GM23338 (cell line): ENCODE results near the gene C16orf90. TPM values are rescaled to one million over a fixed set of nuclear protein-coding genes. Genes with fewer than 3 reads are reported as not detected.
A peak's percentile ranks its signal among the peaks of the same experiment; 100 is the strongest.

Source experiments
- ATAC-seq: fragments of 200-7000 bp; cut with Tn5 transposase; 3 replicates; pipeline ENCODE4 v1.9.1; 2020
- DNase-seq: peaks from one replicate; pipeline ENCODE4 v3.0.0-alpha.2; 2015; ENCODE audit warnings: low spot score
- H2AFZ ChIP-seq: fragments of 200-600 bp; sonication (generic); 2 replicates; pipeline ENCODE4 v1.8.0; 2016; ENCODE audit warnings: antibody characterized with exemption, mild to moderate bottlenecking, moderate library complexity
- H3F3A ChIP-seq: fragments of 200-600 bp; sonication (generic); replicated peaks from 2 replicates; pipeline ENCODE4 v1.8.0; 2017; ENCODE audit warnings: antibody characterized with exemption, mixed run types, low read depth
- H3K27ac ChIP-seq: fragments of 200-600 bp; sonication (generic); 2 replicates; pipeline ENCODE4 v1.6.1; 2016; ENCODE audit warnings: low read depth
- H3K27me3 ChIP-seq: fragments of 200-600 bp; sonication (generic); 2 replicates; pipeline ENCODE4 v1.8.0; 2016; ENCODE audit warnings: mild to moderate bottlenecking, mixed run types, moderate library complexity; ENCODE audit not compliant: insufficient read depth
- H3K36me3 ChIP-seq: fragments of 200-600 bp; sonication (generic); 2 replicates; pipeline ENCODE4 v1.8.0; 2016; ENCODE audit warnings: mild to moderate bottlenecking; ENCODE audit not compliant: insufficient read depth
- H3K4me1 ChIP-seq: fragments of 200-600 bp; sonication (generic); 2 replicates; pipeline ENCODE4 v1.8.0; 2016; ENCODE audit warnings: mild to moderate bottlenecking, moderate library complexity; ENCODE audit not compliant: insufficient read depth
- H3K4me2 ChIP-seq: fragments of 200-600 bp; sonication (generic); 2 replicates; pipeline ENCODE4 v1.7.1; 2017; ENCODE audit warnings: mixed run types
- H3K4me3 ChIP-seq: fragments of 200-600 bp; sonication (generic); 2 replicates; pipeline ENCODE4 v1.6.1; 2016; ENCODE audit warnings: mixed run types
- H3K79me2 ChIP-seq: fragments of 200-600 bp; sonication (generic); replicated peaks from 2 replicates; pipeline ENCODE4 v1.8.0; 2017; ENCODE audit warnings: mild to moderate bottlenecking; ENCODE audit not compliant: insufficient read depth
- H3K9me2 ChIP-seq: fragments of 200-600 bp; sonication (generic); 2 replicates; pipeline ENCODE4 v1.8.0; 2017; ENCODE audit not compliant: insufficient read depth
- H4K20me1 ChIP-seq: fragments of 200-600 bp; sonication (generic); replicated peaks from 2 replicates; pipeline ENCODE4 v1.8.0; 2017; ENCODE audit warnings: mild to moderate bottlenecking; ENCODE audit not compliant: insufficient read depth
- H3K27ac Mint-ChIP-seq: 2 replicates; pipeline ENCODE4 v1.8.0; 2020; ENCODE audit warnings: inconsistent platforms, mild to moderate bottlenecking, moderate library complexity, mixed read lengths
- H3K27me3 Mint-ChIP-seq: 3 replicates; pipeline ENCODE4 v1.8.0; 2022; ENCODE audit warnings: low read depth, mild to moderate bottlenecking, moderate library complexity, mixed read lengths, inconsistent platforms; ENCODE audit not compliant: insufficient read depth, poor library complexity
- H3K36me3 Mint-ChIP-seq: 3 replicates; pipeline ENCODE4 v1.8.0; 2021; ENCODE audit warnings: low read depth, mild to moderate bottlenecking, inconsistent platforms, moderate library complexity, mixed read lengths
- H3K4me1 Mint-ChIP-seq: 3 replicates; pipeline ENCODE4 v1.8.0; 2020; ENCODE audit warnings: mild to moderate bottlenecking, inconsistent platforms, mixed read lengths
- H3K4me3 Mint-ChIP-seq: 3 replicates; pipeline ENCODE4 v1.8.0; 2021; ENCODE audit warnings: moderate library complexity, mild to moderate bottlenecking, inconsistent platforms, mixed read lengths
- H3K9me3 Mint-ChIP-seq: 3 replicates; pipeline ENCODE4 v1.8.0; 2020; ENCODE audit warnings: moderate library complexity, mild to moderate bottlenecking, inconsistent platforms, mixed read lengths
- CREB1 ChIP-seq: fragments of 250-450 bp; sonication (Bioruptor Pico); IDR thresholded peaks from 2 replicates; pipeline ENCODE4 v1.5.0; 2020; ENCODE audit warnings: low read depth, mild to moderate bottlenecking, moderate library complexity
- EZH2 ChIP-seq: fragments of 200-600 bp; sonication (generic); IDR thresholded peaks from one replicate; pipeline ENCODE4 v1.8.0; 2017; ENCODE audit warnings: antibody characterized with exemption, mild to moderate bottlenecking, low read depth; ENCODE audit not compliant: unreplicated experiment
- EZH2phosphoT487 ChIP-seq: fragments of 200-600 bp; sonication (generic); IDR thresholded peaks from one replicate; pipeline ENCODE4 v1.8.1; 2018; ENCODE audit warnings: antibody characterized with exemption; ENCODE audit not compliant: unreplicated experiment
- JUNB ChIP-seq: IDR thresholded peaks from one replicate; pipeline ENCODE4 v1.6.1; 2016; ENCODE audit warnings: antibody characterized with exemption; ENCODE audit not compliant: unreplicated experiment
- NANOG ChIP-seq: IDR thresholded peaks from 2 replicates; pipeline ENCODE4 v1.6.1; 2016; ENCODE audit warnings: antibody characterized with exemption, borderline replicate concordance
- POLR2AphosphoS5 ChIP-seq: IDR thresholded peaks from 2 replicates; pipeline ENCODE4 v1.6.1; 2016; ENCODE audit warnings: antibody characterized with exemption, low read depth
- STAT1 ChIP-seq: IDR thresholded peaks from one replicate; pipeline ENCODE4 v1.6.1; 2016; ENCODE audit warnings: antibody characterized with exemption; ENCODE audit not compliant: unreplicated experiment
- ZNF114 ChIP-seq: fragments of 250-450 bp; sonication (Bioruptor Pico); IDR thresholded peaks from 2 replicates; pipeline ENCODE4 v1.5.0; 2020; ENCODE audit warnings: mild to moderate bottlenecking, moderate library complexity
- ZNF331 ChIP-seq: fragments of 250-450 bp; sonication (Bioruptor Pico); IDR thresholded peaks from 2 replicates; pipeline ENCODE4 v1.5.0; 2020; ENCODE audit warnings: low read depth, mild to moderate bottlenecking, moderate library complexity
- polyA plus RNA-seq: library from polyadenylated mRNA; unstranded; fragments of >200 nt; fragmentation: Nextera tagmentation; extraction: Ambion mirVana; gene quantifications from 2 replicates; pipeline ENCODE4 v1.2.1, GENCODE V29; 2016
- total RNA-seq: library from RNA; depleted of rRNA; stranded (reverse); fragments of >200 nt; shearing (Covaris generic); gene quantifications from 2 replicates; pipeline ENCODE4 v1.2.3, GENCODE V29; 2014
- TF ChIP-seq, protein P1 (sequence below): fragments of 250-450 bp; sonication (Bioruptor Pico); IDR thresholded peaks from 2 replicates; pipeline ENCODE4 v1.5.0; 2020; ENCODE audit warnings: mild to moderate bottlenecking, moderate library complexity
- TF ChIP-seq, protein P2 (sequence below), 2 experiments: fragments of 200-600 bp in 1 of 2; sonication (generic) in 1 of 2; conservative IDR thresholded peaks; 2 replicates each; pipeline versions ENCODE4 v1.5.1 to v1.6.1; 2016 to 2017; ENCODE audit warnings: antibody characterized with exemption in 2 of 2, low read depth in 2 of 2, mild to moderate bottlenecking in 2 of 2, moderate library complexity in 1 of 2
- TF ChIP-seq, protein P3 (sequence below): IDR thresholded peaks from 2 replicates; pipeline ENCODE4 v1.6.1; 2016; ENCODE audit warnings: antibody characterized with exemption
- TF ChIP-seq, protein P4 (sequence below): IDR thresholded peaks from one replicate; pipeline ENCODE4 v1.6.1; 2018; ENCODE audit warnings: antibody characterized with exemption; ENCODE audit not compliant: unreplicated experiment

Gene C16orf90
- total and polyA plus RNA-seq, 2 experiments from 2014 or later: not detected

DNA sequence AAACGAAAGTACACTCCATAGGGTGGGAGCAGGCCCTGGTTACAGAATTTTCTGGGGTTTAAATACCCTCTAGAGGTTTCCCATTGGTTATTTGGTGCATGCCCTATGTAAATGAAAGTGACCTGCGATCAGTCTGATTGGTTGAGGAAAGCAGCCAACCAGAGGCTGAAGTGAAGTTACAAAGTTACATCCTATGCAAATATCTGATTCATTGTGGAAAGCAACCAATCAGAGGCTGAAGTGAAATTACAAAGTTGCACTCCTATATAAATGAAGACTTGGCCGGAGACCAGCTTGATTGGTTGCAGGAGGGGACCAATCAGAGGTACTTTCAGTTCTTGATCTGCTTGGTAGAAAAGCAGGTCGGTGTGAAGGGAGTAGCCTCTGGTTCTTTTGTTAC lies 27.4 kb downstream of the C16orf90 start:
- H3K27me3 ChIP-seq: no peaks in the 10 kb centered on the region
- H3K4me3 Mint-ChIP-seq: peak overlapping the region; percentile 51; the same call in 2 of the 3 replicates
- H3K36me3 Mint-ChIP-seq: peaks cover 29% of the 10 kb centered on the region
- H3K36me3 ChIP-seq: no peaks in the 10 kb centered on the region
- DNase-seq (peak; percentile 33), ATAC-seq (peak; percentile 25)
- H3K27me3 Mint-ChIP-seq: peaks cover 14% of the 10 kb centered on the region
- no peak overlapping the region for H2AFZ ChIP-seq
- H3K27ac Mint-ChIP-seq: peak overlapping the region; percentile 90; the same call in 1 of the 2 replicates
- H3K9me2 ChIP-seq: no peaks in the 10 kb centered on the region
- peaks cover 96% of the 10 kb centered on the region for H3K79me2 ChIP-seq
- peaks cover 52% of the 10 kb centered on the region for H3K4me1 Mint-ChIP-seq
- H3K4me1 ChIP-seq: peaks cover 20% of the 10 kb centered on the region
- peak overlapping the region; percentile 47 for H3K27ac ChIP-seq
- H3K4me3 ChIP-seq: no peak overlapping the region
- no peak overlapping the region for H3K4me2 ChIP-seq
- peaks cover 23% of the 10 kb centered on the region for H4K20me1 ChIP-seq
- no peaks in the 10 kb centered on the region; the same call in 1 of the 2 replicates for H3F3A ChIP-seq
- TF ChIP-seq POLR2AphosphoS5 (no peak), CREB1 (no peak), JUNB (no peak), EZH2 (no peak), ZNF331 (CRISPR knock-in tag) (no peak), NANOG (no peak), ZNF114 (CRISPR knock-in tag) (no peak), EZH2phosphoT487 (no peak), STAT1 (no peak)
- TF ChIP-seq, protein P1, sequence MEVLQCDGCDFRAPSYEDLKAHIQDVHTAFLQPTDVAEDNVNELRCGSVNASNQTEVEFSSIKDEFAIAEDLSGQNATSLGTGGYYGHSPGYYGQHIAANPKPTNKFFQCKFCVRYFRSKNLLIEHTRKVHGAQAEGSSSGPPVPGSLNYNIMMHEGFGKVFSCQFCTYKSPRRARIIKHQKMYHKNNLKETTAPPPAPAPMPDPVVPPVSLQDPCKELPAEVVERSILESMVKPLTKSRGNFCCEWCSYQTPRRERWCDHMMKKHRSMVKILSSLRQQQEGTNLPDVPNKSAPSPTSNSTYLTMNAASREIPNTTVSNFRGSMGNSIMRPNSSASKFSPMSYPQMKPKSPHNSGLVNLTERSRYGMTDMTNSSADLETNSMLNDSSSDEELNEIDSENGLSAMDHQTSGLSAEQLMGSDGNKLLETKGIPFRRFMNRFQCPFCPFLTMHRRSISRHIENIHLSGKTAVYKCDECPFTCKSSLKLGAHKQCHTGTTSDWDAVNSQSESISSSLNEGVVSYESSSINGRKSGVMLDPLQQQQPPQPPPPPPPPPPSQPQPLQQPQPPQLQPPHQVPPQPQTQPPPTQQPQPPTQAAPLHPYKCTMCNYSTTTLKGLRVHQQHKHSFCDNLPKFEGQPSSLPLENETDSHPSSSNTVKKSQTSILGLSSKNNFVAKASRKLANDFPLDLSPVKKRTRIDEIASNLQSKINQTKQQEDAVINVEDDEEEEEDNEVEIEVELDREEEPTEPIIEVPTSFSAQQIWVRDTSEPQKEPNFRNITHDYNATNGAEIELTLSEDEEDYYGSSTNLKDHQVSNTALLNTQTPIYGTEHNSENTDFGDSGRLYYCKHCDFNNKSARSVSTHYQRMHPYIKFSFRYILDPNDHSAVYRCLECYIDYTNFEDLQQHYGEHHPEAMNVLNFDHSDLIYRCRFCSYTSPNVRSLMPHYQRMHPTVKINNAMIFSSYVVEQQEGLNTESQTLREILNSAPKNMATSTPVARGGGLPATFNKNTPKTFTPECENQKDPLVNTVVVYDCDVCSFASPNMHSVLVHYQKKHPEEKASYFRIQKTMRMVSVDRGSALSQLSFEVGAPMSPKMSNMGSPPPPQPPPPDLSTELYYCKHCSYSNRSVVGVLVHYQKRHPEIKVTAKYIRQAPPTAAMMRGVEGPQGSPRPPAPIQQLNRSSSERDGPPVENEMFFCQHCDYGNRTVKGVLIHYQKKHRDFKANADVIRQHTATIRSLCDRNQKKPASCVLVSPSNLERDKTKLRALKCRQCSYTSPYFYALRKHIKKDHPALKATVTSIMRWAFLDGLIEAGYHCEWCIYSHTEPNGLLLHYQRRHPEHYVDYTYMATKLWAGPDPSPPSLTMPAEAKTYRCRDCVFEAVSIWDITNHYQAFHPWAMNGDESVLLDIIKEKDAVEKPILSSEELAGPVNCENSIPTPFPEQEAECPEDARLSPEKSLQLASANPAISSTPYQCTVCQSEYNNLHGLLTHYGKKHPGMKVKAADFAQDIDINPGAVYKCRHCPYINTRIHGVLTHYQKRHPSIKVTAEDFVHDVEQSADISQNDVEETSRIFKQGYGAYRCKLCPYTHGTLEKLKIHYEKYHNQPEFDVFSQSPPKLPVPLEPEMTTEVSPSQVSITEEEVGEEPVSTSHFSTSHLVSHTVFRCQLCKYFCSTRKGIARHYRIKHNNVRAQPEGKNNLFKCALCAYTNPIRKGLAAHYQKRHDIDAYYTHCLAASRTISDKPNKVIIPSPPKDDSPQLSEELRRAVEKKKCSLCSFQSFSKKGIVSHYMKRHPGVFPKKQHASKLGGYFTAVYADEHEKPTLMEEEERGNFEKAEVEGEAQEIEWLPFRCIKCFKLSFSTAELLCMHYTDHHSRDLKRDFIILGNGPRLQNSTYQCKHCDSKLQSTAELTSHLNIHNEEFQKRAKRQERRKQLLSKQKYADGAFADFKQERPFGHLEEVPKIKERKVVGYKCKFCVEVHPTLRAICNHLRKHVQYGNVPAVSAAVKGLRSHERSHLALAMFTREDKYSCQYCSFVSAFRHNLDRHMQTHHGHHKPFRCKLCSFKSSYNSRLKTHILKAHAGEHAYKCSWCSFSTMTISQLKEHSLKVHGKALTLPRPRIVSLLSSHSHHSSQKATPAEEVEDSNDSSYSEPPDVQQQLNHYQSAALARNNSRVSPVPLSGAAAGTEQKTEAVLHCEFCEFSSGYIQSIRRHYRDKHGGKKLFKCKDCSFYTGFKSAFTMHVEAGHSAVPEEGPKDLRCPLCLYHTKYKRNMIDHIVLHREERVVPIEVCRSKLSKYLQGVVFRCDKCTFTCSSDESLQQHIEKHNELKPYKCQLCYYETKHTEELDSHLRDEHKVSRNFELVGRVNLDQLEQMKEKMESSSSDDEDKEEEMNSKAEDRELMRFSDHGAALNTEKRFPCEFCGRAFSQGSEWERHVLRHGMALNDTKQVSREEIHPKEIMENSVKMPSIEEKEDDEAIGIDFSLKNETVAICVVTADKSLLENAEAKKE (CRISPR knock-in tag): no peak
- TF ChIP-seq, protein P2, sequence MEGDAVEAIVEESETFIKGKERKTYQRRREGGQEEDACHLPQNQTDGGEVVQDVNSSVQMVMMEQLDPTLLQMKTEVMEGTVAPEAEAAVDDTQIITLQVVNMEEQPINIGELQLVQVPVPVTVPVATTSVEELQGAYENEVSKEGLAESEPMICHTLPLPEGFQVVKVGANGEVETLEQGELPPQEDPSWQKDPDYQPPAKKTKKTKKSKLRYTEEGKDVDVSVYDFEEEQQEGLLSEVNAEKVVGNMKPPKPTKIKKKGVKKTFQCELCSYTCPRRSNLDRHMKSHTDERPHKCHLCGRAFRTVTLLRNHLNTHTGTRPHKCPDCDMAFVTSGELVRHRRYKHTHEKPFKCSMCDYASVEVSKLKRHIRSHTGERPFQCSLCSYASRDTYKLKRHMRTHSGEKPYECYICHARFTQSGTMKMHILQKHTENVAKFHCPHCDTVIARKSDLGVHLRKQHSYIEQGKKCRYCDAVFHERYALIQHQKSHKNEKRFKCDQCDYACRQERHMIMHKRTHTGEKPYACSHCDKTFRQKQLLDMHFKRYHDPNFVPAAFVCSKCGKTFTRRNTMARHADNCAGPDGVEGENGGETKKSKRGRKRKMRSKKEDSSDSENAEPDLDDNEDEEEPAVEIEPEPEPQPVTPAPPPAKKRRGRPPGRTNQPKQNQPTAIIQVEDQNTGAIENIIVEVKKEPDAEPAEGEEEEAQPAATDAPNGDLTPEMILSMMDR (conservative IDR thresholded peaks at IDR 0.05; ENCODE audit: low read depth in 2 of 2): no peak
- TF ChIP-seq, protein P3, sequence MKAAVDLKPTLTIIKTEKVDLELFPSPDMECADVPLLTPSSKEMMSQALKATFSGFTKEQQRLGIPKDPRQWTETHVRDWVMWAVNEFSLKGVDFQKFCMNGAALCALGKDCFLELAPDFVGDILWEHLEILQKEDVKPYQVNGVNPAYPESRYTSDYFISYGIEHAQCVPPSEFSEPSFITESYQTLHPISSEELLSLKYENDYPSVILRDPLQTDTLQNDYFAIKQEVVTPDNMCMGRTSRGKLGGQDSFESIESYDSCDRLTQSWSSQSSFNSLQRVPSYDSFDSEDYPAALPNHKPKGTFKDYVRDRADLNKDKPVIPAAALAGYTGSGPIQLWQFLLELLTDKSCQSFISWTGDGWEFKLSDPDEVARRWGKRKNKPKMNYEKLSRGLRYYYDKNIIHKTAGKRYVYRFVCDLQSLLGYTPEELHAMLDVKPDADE: no peak
- TF ChIP-seq, protein P4, sequence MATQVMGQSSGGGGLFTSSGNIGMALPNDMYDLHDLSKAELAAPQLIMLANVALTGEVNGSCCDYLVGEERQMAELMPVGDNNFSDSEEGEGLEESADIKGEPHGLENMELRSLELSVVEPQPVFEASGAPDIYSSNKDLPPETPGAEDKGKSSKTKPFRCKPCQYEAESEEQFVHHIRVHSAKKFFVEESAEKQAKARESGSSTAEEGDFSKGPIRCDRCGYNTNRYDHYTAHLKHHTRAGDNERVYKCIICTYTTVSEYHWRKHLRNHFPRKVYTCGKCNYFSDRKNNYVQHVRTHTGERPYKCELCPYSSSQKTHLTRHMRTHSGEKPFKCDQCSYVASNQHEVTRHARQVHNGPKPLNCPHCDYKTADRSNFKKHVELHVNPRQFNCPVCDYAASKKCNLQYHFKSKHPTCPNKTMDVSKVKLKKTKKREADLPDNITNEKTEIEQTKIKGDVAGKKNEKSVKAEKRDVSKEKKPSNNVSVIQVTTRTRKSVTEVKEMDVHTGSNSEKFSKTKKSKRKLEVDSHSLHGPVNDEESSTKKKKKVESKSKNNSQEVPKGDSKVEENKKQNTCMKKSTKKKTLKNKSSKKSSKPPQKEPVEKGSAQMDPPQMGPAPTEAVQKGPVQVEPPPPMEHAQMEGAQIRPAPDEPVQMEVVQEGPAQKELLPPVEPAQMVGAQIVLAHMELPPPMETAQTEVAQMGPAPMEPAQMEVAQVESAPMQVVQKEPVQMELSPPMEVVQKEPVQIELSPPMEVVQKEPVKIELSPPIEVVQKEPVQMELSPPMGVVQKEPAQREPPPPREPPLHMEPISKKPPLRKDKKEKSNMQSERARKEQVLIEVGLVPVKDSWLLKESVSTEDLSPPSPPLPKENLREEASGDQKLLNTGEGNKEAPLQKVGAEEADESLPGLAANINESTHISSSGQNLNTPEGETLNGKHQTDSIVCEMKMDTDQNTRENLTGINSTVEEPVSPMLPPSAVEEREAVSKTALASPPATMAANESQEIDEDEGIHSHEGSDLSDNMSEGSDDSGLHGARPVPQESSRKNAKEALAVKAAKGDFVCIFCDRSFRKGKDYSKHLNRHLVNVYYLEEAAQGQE: no peak
- no peaks in the 10 kb centered on the region; the same call in 1 of the 3 replicates for H3K9me3 Mint-ChIP-seq
